ENCODE measurements around the gene MCTP1. TPM values are rescaled to one million over a fixed set of nuclear protein-coding genes. Genes with fewer than 3 reads are reported as not detected.
"Not testable (repeated sequence)": the region's sequence is repeated elsewhere in the genome, so short reads cannot be mapped to it uniquely, and the experiment has no call there.

The MCTP1 gene
- total RNA-seq, 2 donors from 2014 or later = 3.3 to 5.0 TPM

- no peaks in the 10 kb centered on the region for H3K27me3 ChIP-seq (replicated peaks; ENCODE audit: insufficient read depth)
- H3K4me1 ChIP-seq (replicated peaks) = no peaks in the 10 kb centered on the region
- intact Hi-C loops (cut with DNase I) = no loop called here
- no peaks in the 10 kb centered on the region for H3K36me3 ChIP-seq
- H3K4me3 ChIP-seq = no peak overlapping the region
- WGBS = 49% methylated on average over 4 of the region's 4 CpGs
- H3K27ac ChIP-seq = no peak overlapping the region
- no peak for TF ChIP-seq POLR2A (IDR thresholded peaks at IDR 0.05)
- no peak for DNase-seq (ENCODE audit: low spot score)
- no peaks in the 10 kb centered on the region for H3K9me3 ChIP-seq
Measured at GRCh38 chr5:94832685-94833084, 452.2 kb downstream of the MCTP1 start.

GRCh38 chr5:94830520-94830919, 454.4 kb downstream of the MCTP1 start:
- Histone ChIP-seq H3K4me3 (no peak overlapping the region), H3K27me3 (replicated peaks; ENCODE audit: insufficient read depth) (no peaks in the 10 kb centered on the region), H3K36me3 (no peaks in the 10 kb centered on the region), H3K9me3 (no peaks in the 10 kb centered on the region), H3K4me1 (replicated peaks) (no peaks in the 10 kb centered on the region), H3K27ac (no peak overlapping the region)
- TF ChIP-seq POLR2A (IDR thresholded peaks at IDR 0.05) (no peak), CTCF (IDR thresholded peaks at IDR 0.05) (peak in 1 of 4 experiments; percentile 9), POLR2AphosphoS5 (IDR thresholded peaks at IDR 0.05) (no peak)
- WGBS = 40% methylated on average over 2 of the region's 2 CpGs
- DNase-seq (ENCODE audit: low spot score) = no peak
- intact Hi-C loops (cut with DNase I) = no loop called here

DNA sequence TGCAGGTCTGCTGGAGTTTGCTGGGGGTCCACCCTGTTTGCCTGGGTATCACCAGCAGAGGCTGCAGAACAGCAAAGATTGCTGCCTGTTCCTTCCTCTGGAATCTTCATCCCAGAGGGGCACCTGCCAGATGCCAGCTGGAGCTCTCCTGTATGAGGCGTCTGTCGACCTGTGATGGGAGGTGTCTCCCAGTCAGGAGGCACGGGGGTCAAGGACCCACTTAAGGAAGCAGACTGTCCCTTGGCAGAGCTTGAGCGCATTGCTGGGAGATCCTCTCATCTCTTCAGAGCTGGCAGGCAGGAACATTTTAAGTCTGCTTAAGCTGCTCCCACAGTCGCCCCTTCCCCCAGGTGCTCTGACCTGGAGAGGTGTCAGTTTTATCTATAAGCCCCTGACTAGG, 456.7 kb downstream of the MCTP1 start:
- H3K4me3 ChIP-seq; H3K9me3 ChIP-seq; intact Hi-C loops (cut with DNase I); H3K36me3 ChIP-seq; H3K27ac ChIP-seq; H3K4me1 ChIP-seq (replicated peaks); DNase-seq (ENCODE audit: low spot score); H3K27me3 ChIP-seq (replicated peaks; ENCODE audit: insufficient read depth): not testable (repeated sequence)
- 84% methylated on average over 5 of the region's 5 CpGs for WGBS

GRCh38 chr5:94820488-94820887, 464.4 kb downstream of the MCTP1 start:
- 74% methylated on average over 3 of the region's 3 CpGs for WGBS
- H3K36me3 ChIP-seq = no peaks in the 10 kb centered on the region
- DNase-seq (ENCODE audit: low spot score) = no peak
- H3K4me1 ChIP-seq (replicated peaks) = no peaks in the 10 kb centered on the region
- intact Hi-C loops (cut with DNase I) = no loop called here
- H3K27me3 ChIP-seq (replicated peaks; ENCODE audit: insufficient read depth) = no peaks in the 10 kb centered on the region
- no peak overlapping the region for H3K27ac ChIP-seq
- H3K4me3 ChIP-seq = no peak overlapping the region
- no peaks in the 10 kb centered on the region for H3K9me3 ChIP-seq
- no peak for TF ChIP-seq CTCF (IDR thresholded peaks at IDR 0.05)
- no peak for TF ChIP-seq POLR2AphosphoS5 (IDR thresholded peaks at IDR 0.05)
- TF ChIP-seq POLR2A (IDR thresholded peaks at IDR 0.05) = no peak

GRCh38 chr5:94818904-94819303, 466.0 kb downstream of the MCTP1 start:
- WGBS = 77% methylated on average over 5 of the region's 5 CpGs
- intact Hi-C loops (cut with DNase I) = no loop called here
- Histone ChIP-seq H3K4me3 (no peak overlapping the region), H3K9me3 (no peaks in the 10 kb centered on the region), H3K27ac (no peak overlapping the region), H3K27me3 (replicated peaks; ENCODE audit: insufficient read depth) (no peaks in the 10 kb centered on the region), H3K36me3 (no peaks in the 10 kb centered on the region), H3K4me1 (replicated peaks) (no peaks in the 10 kb centered on the region)
- DNase-seq (ENCODE audit: low spot score) = no peak
- TF ChIP-seq POLR2AphosphoS5 (IDR thresholded peaks at IDR 0.05) (no peak), CTCF (IDR thresholded peaks at IDR 0.05) (no peak), POLR2A (IDR thresholded peaks at IDR 0.05) (no peak)

DNA sequence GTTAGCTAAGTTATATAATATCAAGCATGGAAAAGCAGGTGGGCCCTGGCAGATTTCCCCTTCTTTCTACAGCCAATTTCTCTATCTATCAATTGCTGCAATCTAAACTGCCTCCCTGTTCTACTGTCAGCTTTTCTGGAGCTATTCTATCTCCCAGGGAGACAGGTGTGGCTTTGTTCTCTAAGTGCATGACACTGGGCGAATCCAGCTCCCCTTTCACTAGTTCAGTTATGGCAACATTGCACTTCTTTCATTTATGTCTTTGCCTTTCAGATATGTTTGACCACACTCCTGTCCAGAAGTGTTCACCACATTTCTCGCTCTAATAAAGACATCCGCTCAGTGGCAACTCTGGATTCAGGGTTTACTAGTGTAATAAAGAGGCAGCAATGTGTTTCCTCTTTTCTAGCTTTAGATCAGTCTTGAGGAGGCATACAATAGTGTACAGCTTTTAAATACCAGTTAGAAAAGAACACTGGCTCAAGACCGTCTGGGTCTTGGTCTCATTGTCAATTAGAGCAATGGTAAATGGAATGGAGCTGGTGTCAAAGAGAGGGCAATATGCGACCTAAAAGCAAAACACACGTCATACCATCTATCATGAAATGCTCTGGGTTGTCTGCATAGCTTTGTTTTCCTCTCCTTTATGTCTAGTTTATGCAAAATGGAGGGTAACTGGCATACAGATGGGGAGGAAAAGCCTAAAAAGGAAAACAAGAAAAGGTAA, 469.4 kb downstream of the MCTP1 start:
- TF ChIP-seq POLR2AphosphoS5 (IDR thresholded peaks at IDR 0.05) (no peak), CTCF (IDR thresholded peaks at IDR 0.05) (no peak), POLR2A (IDR thresholded peaks at IDR 0.05) (no peak)
- no peaks in the 10 kb centered on the region for H3K9me3 ChIP-seq
- H3K4me1 ChIP-seq (replicated peaks) = no peaks in the 10 kb centered on the region
- H3K27ac ChIP-seq = no peak overlapping the region
- no peak for DNase-seq (ENCODE audit: low spot score)
- H3K27me3 ChIP-seq (replicated peaks; ENCODE audit: insufficient read depth) = no peaks in the 10 kb centered on the region
- 67% methylated on average over 6 of the region's 6 CpGs for WGBS
- no peak overlapping the region for H3K4me3 ChIP-seq
- intact Hi-C loops (cut with DNase I) = no loop called here
- no peaks in the 10 kb centered on the region for H3K36me3 ChIP-seq
